ELF-1 (cell line): ENCODE measurements around the gene GPBP1L1.

Experiments
- DNase-seq: peaks from one replicate; pipeline ENCODE4 v3.0.0-alpha.2; 2016; ENCODE audit warnings: low read depth, low spot score

GPBP1L1 gene

DNA sequence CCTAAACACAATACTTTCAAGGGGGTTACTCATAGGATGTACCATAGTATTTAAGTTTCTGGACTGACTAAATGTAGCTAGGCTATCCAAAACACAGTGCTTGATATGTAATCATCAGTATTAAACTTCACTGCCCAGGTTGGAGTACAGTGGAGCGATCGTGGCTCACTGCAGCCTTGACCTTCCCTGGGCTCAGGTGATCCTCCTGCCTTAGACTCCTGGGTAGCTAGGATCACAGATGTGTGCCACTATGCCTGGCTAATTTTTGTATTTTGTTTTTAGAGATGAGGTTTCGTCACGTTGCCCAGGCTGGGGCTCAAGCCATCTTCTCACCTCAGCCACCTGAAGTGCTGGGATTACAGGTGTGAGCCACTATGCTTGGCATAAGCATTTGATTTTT is 91.9 kb downstream of the GPBP1L1 start:
- DNase-seq, result no peak

DNA sequence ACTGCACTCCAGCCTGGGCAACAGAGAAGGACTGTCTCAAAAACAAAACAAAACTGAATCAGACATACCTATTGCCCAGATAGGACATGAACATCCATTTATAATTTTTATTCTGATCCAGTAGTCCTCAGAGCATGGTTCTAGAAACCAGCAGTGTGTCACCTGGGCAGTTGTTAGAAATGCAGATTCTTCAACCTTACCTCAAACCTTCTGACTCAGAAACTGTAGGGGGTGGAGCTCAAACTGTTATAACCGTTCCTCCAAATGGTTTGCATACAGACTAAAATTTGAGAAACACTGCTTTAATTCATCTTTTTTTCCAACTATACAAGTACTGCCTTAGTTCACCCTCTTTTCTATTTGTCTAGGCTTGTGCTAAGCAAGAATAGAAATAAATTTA is 96.5 kb downstream of the GPBP1L1 start:
- DNase-seq, result no peak

DNA sequence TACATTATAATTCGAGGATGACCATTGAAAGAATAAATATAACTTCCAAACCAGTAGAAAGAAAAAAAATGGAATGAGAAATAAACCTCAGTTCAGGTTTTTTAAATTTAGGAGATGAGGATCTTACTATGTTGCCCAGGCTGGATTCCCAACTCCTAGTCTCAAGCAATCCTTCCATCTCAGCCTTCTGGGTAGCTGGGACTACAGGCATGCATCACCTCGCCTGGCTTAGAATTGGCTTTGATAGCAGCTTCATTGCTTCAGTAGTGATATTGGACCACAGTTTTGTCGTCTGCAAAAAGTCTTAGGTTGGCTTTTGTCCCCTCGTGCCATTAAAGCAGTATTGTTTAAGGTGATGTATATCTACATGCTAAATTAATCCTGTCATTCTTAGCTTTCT is 99.6 kb downstream of the GPBP1L1 start:
- DNase-seq, result no peak

DNA sequence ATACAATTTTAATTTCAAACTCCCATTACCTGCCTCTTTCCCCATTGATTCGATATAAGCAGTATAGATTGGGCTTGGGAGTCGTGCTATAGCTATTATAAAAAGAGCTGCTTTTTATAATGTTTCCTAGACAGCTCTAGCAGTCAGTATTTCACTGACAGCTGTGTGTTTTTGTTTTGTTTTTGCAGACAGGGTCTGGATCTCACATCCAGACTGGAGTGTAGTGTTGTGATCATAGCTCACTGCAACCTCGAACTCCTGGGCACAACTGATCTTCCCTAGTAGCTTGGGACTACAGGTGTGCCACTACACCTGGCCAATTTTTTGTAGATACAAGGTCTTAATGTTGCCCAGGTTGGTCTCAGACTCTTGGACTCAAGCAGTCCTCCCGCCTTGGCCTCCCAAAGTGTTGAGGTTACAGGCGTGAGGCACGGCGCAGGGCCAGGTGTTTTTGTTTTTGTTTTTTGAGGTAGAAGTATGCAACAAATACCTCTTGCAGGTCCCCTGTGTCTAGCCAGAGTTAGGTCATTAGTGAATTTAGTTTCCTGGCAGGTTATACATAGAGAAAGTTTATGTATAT is 100.7 kb downstream of the GPBP1L1 start:
- DNase-seq, result peak; percentile 27

DNA sequence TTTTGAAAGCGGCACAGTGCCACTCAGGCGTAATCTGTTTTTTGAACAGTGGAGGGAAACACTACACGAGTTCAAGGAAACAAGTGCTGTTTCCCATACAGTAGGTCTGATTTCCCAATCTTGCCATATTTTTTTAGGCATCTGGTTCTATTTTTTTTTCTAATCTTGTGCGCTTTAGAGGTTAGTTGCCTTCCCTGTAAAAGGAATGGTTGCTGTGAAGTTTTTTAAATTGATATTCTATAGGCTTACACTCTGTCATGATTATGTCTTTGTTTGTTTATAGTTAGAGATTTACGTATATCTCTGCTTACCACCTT is 101.3 kb downstream of the GPBP1L1 start:
- no peak for DNase-seq

DNA sequence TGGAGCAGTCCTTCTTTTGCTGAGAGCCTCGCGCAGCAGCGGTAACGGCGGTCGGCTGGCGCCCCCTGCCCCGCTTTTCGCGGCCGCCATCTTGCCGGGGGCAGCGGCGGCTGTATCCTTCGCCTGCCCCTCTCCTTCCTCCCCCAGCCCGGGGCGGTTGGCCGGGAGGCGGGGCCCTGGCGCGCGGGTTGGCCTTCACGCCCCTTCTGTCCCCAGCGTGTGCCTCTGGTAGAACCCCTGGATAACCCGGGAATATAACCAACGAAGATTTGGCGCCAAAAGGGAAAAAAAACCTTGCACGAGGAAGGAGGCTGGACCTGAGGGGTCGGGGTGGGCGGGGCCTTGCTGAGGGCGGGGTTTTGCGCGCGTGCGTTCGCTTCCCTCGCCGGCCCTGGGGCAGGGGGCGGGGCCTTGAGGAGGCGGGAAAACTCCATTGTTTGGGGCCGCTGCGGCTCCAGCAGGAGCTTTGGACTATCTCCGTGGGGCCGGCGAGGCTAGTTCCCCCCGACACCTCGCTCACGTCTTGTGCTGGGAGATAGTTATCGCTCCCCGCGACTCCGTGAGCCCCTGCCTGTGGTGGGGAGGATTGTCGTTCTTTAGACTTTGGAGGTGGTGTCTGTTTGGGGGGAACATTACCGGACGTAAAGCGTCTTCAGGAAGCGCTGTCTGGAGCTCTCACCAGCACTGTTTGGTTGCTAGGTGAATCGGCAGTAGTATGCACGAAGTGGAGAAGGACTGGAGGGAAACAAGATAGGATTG is 101.8 kb downstream of the GPBP1L1 start:
- DNase-seq, result peak; percentile 95

DNA sequence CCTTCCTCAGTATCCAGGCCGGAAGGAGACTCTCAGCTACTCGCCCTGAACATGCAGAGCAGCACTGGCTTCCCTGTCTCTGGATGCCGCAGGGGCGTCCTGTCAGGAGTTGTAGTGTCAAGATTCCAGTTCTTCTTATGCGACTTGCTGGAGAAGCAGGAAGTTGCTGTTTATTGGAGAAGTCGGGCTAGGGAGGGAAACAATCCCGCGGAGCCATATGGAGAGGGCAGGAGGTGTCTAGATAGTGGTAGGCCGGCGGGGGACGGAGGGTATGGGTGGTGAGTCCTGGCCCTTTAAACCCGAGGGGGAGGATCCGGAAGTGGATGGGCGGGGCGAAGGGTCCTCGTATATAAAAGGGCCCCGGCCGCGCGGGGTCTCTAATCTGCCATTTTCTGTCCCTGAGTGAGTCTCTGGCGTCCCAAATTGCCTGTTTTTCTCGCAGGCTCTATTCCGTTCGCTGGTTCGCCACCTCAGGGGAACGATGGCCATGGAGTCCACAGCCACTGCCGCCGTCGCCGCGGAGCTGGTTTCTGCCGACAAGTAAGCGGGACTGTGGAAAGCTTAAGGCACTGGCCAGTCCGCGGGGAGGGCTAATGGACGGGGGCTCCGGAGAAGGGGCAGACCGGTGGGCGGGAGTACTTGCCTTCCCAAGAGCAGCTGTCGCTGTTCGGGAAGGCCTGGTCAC is 102.5 kb downstream of the GPBP1L1 start, which contains the start of gene NASP:
TSS of gene NASP (plus strand) at position 376 of the 685 bp plus-strand sequence. CDS start at position 482, 106 bp downstream.
- peak; percentile 97 for DNase-seq

DNA sequence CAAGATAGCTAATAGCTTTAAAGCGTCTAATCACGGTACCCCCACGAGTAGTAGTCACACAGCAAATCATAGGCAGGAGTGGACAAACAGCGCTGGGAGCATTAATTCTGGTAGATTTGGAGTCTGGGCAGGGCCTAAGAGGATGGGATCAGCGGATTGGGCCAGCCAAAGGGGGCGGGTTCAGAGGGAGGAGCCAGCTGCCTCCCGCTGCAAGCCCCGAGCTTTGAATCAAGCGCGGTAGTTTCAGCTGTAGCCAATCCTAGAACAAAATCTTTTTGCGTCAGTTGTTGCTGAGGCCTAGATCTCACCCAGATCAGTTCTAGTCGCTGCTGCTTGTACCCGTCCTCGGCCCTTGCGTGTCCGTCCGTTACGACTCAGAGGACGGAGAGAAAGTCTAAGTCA is 103.1 kb downstream of the GPBP1L1 start:
- DNase-seq, result peak; percentile 98
